ENCODE results near the gene CEMIP. TPM values are rescaled to one million over a fixed set of nuclear protein-coding genes. Genes with fewer than 3 reads are reported as not detected.
A peak's percentile ranks its signal among the peaks of the same experiment; 100 is the strongest.

The CEMIP gene
- total RNA-seq, 4 donors from 2014 or later, result 3.4 to 9.7 (median 4.9) TPM

DNA sequence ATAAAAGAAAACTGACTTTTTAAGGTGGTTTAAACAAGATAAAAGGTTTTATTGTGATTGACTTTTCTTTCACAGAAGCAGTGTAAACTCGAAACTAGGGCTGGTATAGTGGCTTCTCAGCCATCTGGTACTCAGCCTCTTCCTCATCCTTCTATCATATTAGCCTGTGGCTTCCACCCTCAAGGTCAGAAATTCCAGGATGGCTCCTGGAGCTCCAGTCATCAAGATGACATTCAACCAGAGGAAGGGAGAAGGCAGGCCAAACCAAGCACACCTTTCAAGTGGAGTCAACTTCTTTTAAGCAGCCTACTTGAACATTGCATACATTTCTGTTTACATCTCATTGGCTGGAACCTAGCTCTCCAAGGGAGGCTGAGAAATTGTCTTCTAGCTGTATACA lies 211.8 kb downstream of the CEMIP start:
- intact Hi-C loops (cut with DNase I; ENCODE audit: low total_unique reads), result no loop called here
- no peak for DNase-seq (ENCODE audit: low spot score in 2 of 2)
- WGBS, 2 donors, result 77 to 82% methylated on average over 1 of the region's 1 CpG
- TF ChIP-seq, protein P1, sequence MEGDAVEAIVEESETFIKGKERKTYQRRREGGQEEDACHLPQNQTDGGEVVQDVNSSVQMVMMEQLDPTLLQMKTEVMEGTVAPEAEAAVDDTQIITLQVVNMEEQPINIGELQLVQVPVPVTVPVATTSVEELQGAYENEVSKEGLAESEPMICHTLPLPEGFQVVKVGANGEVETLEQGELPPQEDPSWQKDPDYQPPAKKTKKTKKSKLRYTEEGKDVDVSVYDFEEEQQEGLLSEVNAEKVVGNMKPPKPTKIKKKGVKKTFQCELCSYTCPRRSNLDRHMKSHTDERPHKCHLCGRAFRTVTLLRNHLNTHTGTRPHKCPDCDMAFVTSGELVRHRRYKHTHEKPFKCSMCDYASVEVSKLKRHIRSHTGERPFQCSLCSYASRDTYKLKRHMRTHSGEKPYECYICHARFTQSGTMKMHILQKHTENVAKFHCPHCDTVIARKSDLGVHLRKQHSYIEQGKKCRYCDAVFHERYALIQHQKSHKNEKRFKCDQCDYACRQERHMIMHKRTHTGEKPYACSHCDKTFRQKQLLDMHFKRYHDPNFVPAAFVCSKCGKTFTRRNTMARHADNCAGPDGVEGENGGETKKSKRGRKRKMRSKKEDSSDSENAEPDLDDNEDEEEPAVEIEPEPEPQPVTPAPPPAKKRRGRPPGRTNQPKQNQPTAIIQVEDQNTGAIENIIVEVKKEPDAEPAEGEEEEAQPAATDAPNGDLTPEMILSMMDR (IDR thresholded peaks at IDR 0.05), result no peak
- no peak for TF ChIP-seq POLR2A (IDR thresholded peaks at IDR 0.05)
- no peak overlapping the region for H3K4me3 ChIP-seq (ENCODE audit: low read depth, poor library complexity, severe bottlenecking)

- no peak for TF ChIP-seq POLR2A (IDR thresholded peaks at IDR 0.05)
- TF ChIP-seq, protein P1 (IDR thresholded peaks at IDR 0.05), result no peak
- no peak overlapping the region for H3K4me3 ChIP-seq (ENCODE audit: low read depth, poor library complexity, severe bottlenecking)
- intact Hi-C loops (cut with DNase I; ENCODE audit: low total_unique reads), result no loop called here
- 21 to 38% methylated on average over 5 of the region's 5 CpGs for WGBS, 2 donors
- DNase-seq (ENCODE audit: low spot score in 2 of 2), result peak; percentile 85 to 94
Observed at GRCh38 chr15:80991421-80991820, 212.3 kb downstream of the CEMIP start.

- intact Hi-C loops (cut with DNase I; ENCODE audit: low total_unique reads), result no loop called here
- WGBS, 2 donors, result 67 to 75% methylated on average over 4 of the region's 4 CpGs
- TF ChIP-seq POLR2A (IDR thresholded peaks at IDR 0.05), result no peak
- TF ChIP-seq, protein P1 (IDR thresholded peaks at IDR 0.05), result no peak
- no peak for DNase-seq (ENCODE audit: low spot score in 2 of 2)
- no peak overlapping the region for H3K4me3 ChIP-seq (ENCODE audit: low read depth, poor library complexity, severe bottlenecking)
Observed at GRCh38 chr15:80992006-80992405, 212.8 kb downstream of the CEMIP start.

GRCh38 chr15:80992441-80992840 lies 213.3 kb downstream of the CEMIP start:
- WGBS, 2 donors, result 63 to 78% methylated on average over 1 of the region's 1 CpG
- TF ChIP-seq POLR2A (IDR thresholded peaks at IDR 0.05), result no peak
- TF ChIP-seq, protein P1 (IDR thresholded peaks at IDR 0.05), result no peak
- intact Hi-C loops (cut with DNase I; ENCODE audit: low total_unique reads), result no loop called here
- no peak for DNase-seq (ENCODE audit: low spot score in 2 of 2)
- no peak overlapping the region for H3K4me3 ChIP-seq (ENCODE audit: low read depth, poor library complexity, severe bottlenecking)

DNA sequence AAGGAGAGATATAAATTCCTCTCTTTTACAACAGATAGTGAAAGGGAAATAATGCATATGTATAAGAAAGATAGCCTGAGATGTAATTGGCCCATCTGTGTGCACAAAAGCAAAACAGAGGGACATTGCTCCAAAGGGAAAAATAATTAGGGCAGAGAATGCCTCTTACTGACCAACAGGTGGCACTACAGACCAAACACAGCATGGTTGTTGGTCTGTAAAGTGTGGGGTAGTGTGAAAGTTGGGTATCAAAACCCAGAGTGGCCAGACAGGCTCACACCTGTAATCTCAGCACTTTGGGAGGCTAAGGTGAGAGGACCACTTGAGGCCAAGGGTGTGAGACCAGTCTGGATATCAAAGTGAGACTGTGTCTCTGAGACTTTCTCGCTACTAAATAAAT lies 217.1 kb downstream of the CEMIP start:
- TF ChIP-seq POLR2A (IDR thresholded peaks at IDR 0.05), result no peak
- TF ChIP-seq, protein P1 (IDR thresholded peaks at IDR 0.05), result no peak
- no peak for DNase-seq (ENCODE audit: low spot score in 2 of 2)
- WGBS, 2 donors, result 97 to 100% methylated on average over 1 of the region's 1 CpG
- intact Hi-C loops (cut with DNase I; ENCODE audit: low total_unique reads), result no loop called here
- no peak overlapping the region for H3K4me3 ChIP-seq (ENCODE audit: low read depth, poor library complexity, severe bottlenecking)

DNA sequence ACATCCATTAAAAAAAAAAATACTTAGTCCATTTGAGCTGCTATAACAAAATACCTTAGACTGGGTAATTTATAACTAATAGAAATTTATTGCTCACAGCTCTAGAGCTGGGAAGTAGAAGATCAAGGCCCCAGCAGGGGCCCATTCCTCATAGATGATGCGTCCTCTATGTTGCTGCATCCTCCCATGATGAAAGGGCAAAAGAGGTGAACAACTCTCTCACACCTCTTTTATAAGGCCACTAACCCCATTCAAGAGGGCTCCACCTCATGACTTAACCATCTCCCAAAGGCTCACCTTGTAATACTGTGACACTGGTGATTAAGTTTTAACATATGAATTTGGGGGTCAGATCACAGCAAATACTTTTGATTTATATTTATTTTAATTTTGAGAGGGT lies 218.5 kb downstream of the CEMIP start:
- TF ChIP-seq POLR2A (IDR thresholded peaks at IDR 0.05), result no peak
- TF ChIP-seq, protein P1 (IDR thresholded peaks at IDR 0.05), result no peak
- 95 to 96% methylated on average over 1 of the region's 1 CpG for WGBS, 2 donors
- no peak overlapping the region for H3K4me3 ChIP-seq (ENCODE audit: low read depth, poor library complexity, severe bottlenecking)
- DNase-seq (ENCODE audit: low spot score in 2 of 2), result no peak
- intact Hi-C loops (cut with DNase I; ENCODE audit: low total_unique reads), result no loop called here

Data from lower leg skin (tissue), 4 donors.